ENCODE measurements around the gene TMEM42. TPM values are rescaled to one million over a fixed set of nuclear protein-coding genes. Genes with fewer than 3 reads are reported as not detected.

The TMEM42 gene
- total and polyA plus RNA-seq, 9 of the 15 experiments (the other 6 are each of a cell fraction or from before 2014, with no cell fraction given) = 0.53 to 1.6 (median 0.98) TPM

GRCh38 chr3:44875596-44875995 lies 13.9 kb downstream of the TMEM42 start:
- H3K9me3 ChIP-seq (replicated peaks; ENCODE audit: control insufficient read depth, insufficient read depth, low read depth, low read length) = no peaks in the 10 kb centered on the region
- ChIA-PET CTCF (ENCODE audit: low intra/inter-chr PET ratio) (no interaction called here), POLR2A (no interaction called here)
- ATAC-seq (peak; percentile 38), DNase-seq (ENCODE audit: extremely low read depth in 1 of 4, low spot score in 3 of 4) (no peak), FAIRE-seq (no peak)
- intact Hi-C loops (cut with micrococcal nuclease) (no loop called here), in situ Hi-C loops (cut with MboI) (no loop called here)
- H3K36me3 ChIP-seq (ENCODE audit: control insufficient read depth, insufficient read depth, low read length) = no peaks in the 10 kb centered on the region
- no peak for TF ChIP-seq ZFX (CRISPR knock-in tag; IDR thresholded peaks at IDR 0.05)
- TF ChIP-seq LEF1 (IDR thresholded peaks at IDR 0.05) = no peak
- no peak for TF ChIP-seq SLC30A9 (CRISPR knock-in tag; IDR thresholded peaks at IDR 0.05)
- no peak for TF ChIP-seq L3MBTL2 (IDR thresholded peaks at IDR 0.05)
- TF ChIP-seq CEBPB (tag; IDR thresholded peaks at IDR 0.05) = peak; percentile 45; the same call in 1 of the 2 replicates
- TF ChIP-seq ZNF165 (CRISPR knock-in tag; IDR thresholded peaks at IDR 0.05; ENCODE audit: borderline replicate concordance) = no peak
- no peak overlapping the region for H3K4me2 ChIP-seq (ENCODE audit: insufficient read depth, low read length)
- no peak overlapping the region for H3K27ac ChIP-seq (ENCODE audit: extremely low read depth, low read depth, low read length)
- H3K9me1 ChIP-seq (ENCODE audit: control insufficient read depth, insufficient read depth, low read length) = no peaks in the 10 kb centered on the region
- no peaks in the 10 kb centered on the region for H4K20me1 ChIP-seq (replicated peaks; ENCODE audit: control insufficient read depth, insufficient read depth, low read length)
- H3K27me3 ChIP-seq (ENCODE audit: control insufficient read depth in 2 of 2, insufficient read depth in 2 of 2, low read length in 2 of 2) = no peaks in the 10 kb centered on the region
- 4% methylated on average over 3 of the region's 3 CpGs for WGBS (ENCODE audit: insufficient coverage, low coverage, missing lambda C conversion rate)
- H3K4me1 ChIP-seq (replicated peaks in 1 of 2; ENCODE audit: control insufficient read depth in 2 of 2, insufficient read depth in 2 of 2, low read length in 2 of 2) = no peaks in the 10 kb centered on the region
- no peak overlapping the region for H2AFZ ChIP-seq (ENCODE audit: low read depth, low read length)
- H3K4me3 ChIP-seq = no peak overlapping the region
- no TSS peak for BruUV-seq (replicated peaks)
- H3K9ac ChIP-seq (ENCODE audit: insufficient read depth in 1 of 2, low read depth in 2 of 2, low read length in 2 of 2) = no peak overlapping the region
- no peaks in the 10 kb centered on the region for H3K79me2 ChIP-seq (ENCODE audit: control insufficient read depth, insufficient read depth, low read length)

GRCh38 chr3:44877333-44877732 lies 15.6 kb downstream of the TMEM42 start:
- ChIA-PET POLR2A (interaction anchor here (0.8 kb wide), 1 partner anchor 10 kb away, joined by 4 read pairs; no protein-coding TSS in a partner anchor), CTCF (ENCODE audit: low intra/inter-chr PET ratio) (no interaction called here)
- H3K36me3 ChIP-seq (ENCODE audit: control insufficient read depth, insufficient read depth, low read length) = no peaks in the 10 kb centered on the region
- H2AFZ ChIP-seq (ENCODE audit: low read depth, low read length) = no peak overlapping the region
- no TSS peak for BruUV-seq (replicated peaks)
- FAIRE-seq = no peak
- no peak overlapping the region for H3K9ac ChIP-seq (ENCODE audit: insufficient read depth in 1 of 2, low read depth in 2 of 2, low read length in 2 of 2)
- in situ Hi-C loops (cut with MboI) = no loop called here
- no peaks in the 10 kb centered on the region for H3K79me2 ChIP-seq (ENCODE audit: control insufficient read depth, insufficient read depth, low read length)
- H3K9me1 ChIP-seq (ENCODE audit: control insufficient read depth, insufficient read depth, low read length) = no peaks in the 10 kb centered on the region
- TF ChIP-seq NEUROD1 (IDR thresholded peaks at IDR 0.05; ENCODE audit: borderline replicate concordance, low read depth, low read length, partially characterized antibody) = no peak
- no peak for TF ChIP-seq PML (IDR thresholded peaks at IDR 0.05; ENCODE audit: low read length)
- TF ChIP-seq BCOR (IDR thresholded peaks at IDR 0.05) = no peak
- no peak for TF ChIP-seq L3MBTL2 (IDR thresholded peaks at IDR 0.05)
- no peak for TF ChIP-seq SREBF2 (CRISPR knock-in tag; IDR thresholded peaks at IDR 0.05)
- no peak for TF ChIP-seq NFE2L1 (tag; IDR thresholded peaks at IDR 0.05; ENCODE audit: borderline replicate concordance, low read depth)
- H3K9me3 ChIP-seq (replicated peaks; ENCODE audit: control insufficient read depth, insufficient read depth, low read depth, low read length) = no peaks in the 10 kb centered on the region
- intact Hi-C loops (cut with micrococcal nuclease) = no loop called here
- H4K20me1 ChIP-seq (replicated peaks; ENCODE audit: control insufficient read depth, insufficient read depth, low read length) = no peaks in the 10 kb centered on the region
- no peak overlapping the region for H3K27ac ChIP-seq (ENCODE audit: extremely low read depth, low read depth, low read length)
- H3K27me3 ChIP-seq (ENCODE audit: control insufficient read depth in 2 of 2, insufficient read depth in 2 of 2, low read length in 2 of 2) = no peaks in the 10 kb centered on the region; a peak in 1 of 5 replicates
- no peak for ATAC-seq
- 21% methylated on average over 3 of the region's 3 CpGs for WGBS (ENCODE audit: insufficient coverage, low coverage, missing lambda C conversion rate)
- H3K4me2 ChIP-seq (ENCODE audit: insufficient read depth, low read length) = no peak overlapping the region
- DNase-seq (ENCODE audit: extremely low read depth in 1 of 4, low spot score in 3 of 4) = no peak
- no peaks in the 10 kb centered on the region for H3K4me1 ChIP-seq (replicated peaks in 1 of 2; ENCODE audit: control insufficient read depth in 2 of 2, insufficient read depth in 2 of 2, low read length in 2 of 2)
- no peak overlapping the region for H3K4me3 ChIP-seq
